ENCODE measurements around the gene CTSA.
"Not testable (repeated sequence)": the region's sequence is repeated elsewhere in the genome, so short reads cannot be mapped to it uniquely, and the experiment has no call there.

CTSA gene

DNA sequence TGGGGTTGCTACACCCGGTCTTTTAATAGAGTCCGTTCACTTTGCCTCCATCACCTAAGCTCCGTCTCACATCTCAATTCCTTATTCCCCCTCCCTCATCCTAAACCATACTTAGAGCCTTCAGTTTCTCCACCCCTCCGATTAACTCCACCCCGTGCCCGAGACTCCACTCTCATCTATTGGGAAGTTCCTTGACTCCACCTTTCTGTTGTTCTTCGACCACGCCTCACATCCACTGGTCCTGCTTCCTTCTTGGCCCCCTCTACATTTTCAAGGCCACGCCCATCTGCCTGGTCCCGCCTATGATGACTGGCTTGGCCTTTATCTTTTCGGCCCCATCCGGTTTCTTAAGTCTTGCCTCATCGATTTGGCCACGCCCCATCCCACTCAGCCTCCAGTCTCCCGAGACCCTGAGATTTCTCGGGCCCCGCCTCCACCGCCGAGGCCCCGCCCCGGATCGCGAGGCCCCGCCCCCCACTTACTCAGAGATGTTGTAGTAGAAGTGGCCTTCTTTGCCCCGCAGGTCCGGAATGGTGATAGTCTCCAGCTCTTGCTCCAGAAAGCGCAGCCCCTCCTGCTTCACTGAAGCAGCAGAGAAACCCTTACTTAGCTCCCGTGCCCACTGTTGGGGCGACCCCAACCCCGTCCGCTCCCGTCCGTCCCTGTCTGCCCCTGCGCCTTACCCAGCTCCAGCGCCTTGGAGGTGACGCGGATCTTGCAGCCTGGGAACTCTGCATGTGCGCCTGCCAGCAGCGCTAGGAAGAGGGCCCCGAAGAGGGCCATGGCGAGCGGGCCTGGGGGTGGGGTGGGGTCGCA, 19.7 kb downstream of the CTSA start:
- DNase-seq = peak; percentile 100
- in situ Hi-C loops (cut with MboI; ENCODE audit: low pct_unique_long_range_greater_than_20kb, low sequenced_read_pairs) = no loop called here

DNA sequence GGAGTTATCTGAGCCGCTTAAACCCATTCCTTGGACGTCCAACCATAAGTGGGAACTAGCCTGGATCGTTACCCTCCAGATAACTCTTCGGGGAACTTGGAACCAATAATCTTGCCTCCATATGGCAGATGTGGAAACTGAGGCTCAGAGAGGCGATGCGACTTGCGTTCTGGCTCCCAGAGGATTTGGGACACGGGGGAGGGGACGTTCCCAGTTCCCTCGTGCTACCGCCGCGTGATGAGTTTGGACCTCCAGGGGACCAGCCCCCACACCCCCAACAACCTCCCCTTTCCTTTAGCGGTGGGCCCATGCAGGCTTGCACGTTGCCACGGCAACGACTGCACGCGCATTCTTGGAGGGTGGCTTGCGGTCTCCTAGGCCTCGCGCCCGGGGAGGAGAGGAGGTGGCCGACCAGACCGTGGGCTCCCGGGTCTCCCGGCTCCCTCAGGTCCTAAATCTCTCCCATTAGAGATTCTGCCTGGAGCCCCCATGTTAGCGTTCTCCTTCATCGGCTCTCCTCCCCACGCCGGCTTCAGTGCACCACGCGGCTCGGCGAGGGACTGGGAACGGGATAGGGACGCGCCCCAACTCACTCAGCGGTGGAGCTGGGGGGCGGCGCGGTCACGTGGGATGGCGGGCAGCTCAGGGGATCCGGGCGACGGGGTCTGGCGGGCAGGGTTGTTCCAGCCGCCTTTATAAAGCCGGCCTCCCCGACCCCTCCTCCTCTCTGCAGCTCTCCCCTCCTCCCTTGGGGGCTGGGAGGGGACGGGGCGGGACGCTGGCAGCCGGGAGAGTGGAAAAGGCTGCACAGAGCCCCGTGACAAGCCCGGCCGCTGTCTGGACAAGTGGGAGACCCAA, 20.6 kb downstream of the CTSA start, which contains the start of gene PLTP:
Gene PLTP, minus strand, starts transcription at position 670 of the 858 bp plus-strand sequence. CDS start 703 bp downstream, outside the sequence.
- DNase-seq = peak; percentile 80
- in situ Hi-C loops (cut with MboI; ENCODE audit: low pct_unique_long_range_greater_than_20kb, low sequenced_read_pairs) = no loop called here

DNA sequence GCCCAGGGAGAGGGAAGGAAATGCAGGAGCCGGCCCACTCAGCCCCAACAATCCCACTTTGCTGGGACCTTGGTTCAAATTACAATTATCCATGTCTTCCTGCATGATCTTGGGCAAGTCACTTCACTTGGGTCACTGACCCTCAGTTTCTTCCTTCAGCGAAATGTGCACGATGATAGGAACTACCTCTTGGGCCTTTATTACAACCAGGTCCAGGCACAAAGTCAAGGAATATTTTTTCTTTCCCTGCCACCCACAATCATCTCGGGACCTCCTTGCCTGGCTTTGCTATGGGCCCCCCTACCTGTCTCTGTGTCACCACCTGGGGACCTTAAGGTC, 21.2 kb downstream of the CTSA start:
- DNase-seq = no peak
- in situ Hi-C loops (cut with MboI; ENCODE audit: low pct_unique_long_range_greater_than_20kb, low sequenced_read_pairs) = no loop called here

DNA sequence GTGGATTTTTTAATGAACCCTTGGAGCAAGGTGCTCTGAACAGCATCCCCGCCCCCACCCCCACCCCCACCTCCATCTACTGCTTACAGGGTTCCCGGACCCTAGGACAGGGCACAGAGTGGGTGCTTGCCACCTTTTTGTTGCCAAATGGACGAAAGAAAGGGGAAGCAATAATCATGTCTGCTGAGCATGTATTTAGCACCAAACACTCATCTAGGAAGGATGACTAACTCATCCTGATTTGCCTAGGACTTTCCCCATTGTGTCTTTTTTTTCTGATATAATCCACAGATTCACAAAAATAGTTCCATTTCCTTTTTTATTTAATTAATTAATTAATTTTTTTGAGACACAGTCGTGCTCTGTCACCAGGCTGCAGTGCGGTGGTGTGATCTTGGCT, 22.0 kb downstream of the CTSA start:
- no peak for DNase-seq
- in situ Hi-C loops (cut with MboI; ENCODE audit: low pct_unique_long_range_greater_than_20kb, low sequenced_read_pairs) = no loop called here

DNA sequence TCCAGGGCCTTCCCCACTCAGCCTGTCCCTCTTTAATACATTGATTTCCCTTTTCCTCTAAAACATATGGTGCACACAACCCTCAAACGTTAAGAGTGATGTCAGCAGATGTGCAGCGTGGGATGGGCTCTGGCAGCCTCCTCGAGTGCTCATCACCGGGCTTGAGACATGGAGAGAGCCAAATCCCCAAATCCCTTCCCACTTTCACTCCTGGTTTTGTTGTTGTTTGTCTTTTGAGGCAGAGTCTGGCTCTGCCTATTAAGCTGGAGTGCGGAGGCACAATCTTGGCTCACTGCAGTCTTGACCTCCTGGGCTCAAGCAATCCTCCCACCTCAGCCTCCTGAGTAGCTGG, 26.6 kb downstream of the CTSA start:
- in situ Hi-C loops (cut with MboI; ENCODE audit: low pct_unique_long_range_greater_than_20kb, low sequenced_read_pairs) = no loop called here
- no peak for DNase-seq

DNA sequence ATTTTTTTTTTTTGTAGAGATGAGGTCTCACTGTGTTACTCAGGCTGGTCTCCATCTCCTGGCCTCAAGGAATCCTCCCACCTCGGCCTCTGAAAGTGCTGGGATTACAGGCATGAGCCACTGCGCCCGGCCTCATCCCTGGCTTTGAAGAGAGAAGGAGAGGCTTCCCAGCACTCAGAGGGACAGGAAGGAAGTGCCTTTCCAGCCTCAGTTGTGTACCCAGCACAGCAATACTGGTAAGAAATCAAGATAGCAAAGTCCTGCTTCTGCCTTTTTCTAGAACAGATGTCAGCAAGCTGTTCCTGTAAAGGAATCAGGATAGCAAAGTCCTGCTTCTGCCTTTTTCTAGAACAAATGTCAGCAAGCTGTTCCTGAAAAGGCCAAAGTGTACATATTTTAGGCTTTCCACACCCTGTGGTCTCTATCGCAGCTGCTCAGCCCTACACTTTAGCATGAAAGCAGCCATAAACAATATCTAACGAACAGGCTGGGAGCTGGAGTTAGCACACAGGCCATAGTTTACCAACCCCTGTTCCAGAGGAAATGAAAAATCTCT, 27.1 kb downstream of the CTSA start:
- in situ Hi-C loops (cut with MboI; ENCODE audit: low pct_unique_long_range_greater_than_20kb, low sequenced_read_pairs) = no loop called here

DNA sequence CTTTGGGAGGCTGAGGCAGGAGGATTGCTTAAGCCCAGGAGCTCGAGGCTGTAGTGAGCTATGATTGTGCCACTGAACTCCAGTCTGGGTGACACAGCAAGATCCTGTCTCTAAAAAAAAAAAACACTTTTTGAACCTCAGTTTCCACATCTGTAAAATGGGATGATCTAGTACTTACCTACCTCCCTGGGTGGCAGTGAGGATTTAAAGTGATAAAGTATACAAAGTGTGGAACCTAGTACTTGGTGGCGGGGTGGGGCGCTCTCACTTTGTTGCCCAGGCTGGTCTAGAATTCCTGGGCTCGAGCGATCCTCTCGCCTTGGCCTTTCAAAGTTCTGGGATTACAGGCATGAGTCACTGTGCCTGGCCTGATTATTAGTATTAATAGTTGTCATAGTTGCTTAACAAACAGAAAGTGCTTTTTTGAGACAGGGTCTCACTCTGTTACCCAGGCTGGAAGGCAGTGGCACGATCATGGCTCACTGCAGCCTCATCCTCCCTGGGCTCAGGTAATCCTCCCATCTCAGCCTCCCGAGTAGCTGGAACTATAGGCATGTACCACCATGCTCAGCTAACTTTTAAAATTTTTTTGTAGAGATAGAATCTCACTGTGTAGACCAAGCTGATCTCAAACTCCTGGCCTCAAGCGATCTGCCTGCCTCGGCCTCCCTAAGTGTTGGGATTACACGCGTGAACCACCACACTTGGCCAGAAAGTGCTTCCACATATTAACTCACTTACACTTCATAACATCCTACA, 27.8 kb downstream of the CTSA start:
- no peak for DNase-seq
- in situ Hi-C loops (cut with MboI; ENCODE audit: low pct_unique_long_range_greater_than_20kb, low sequenced_read_pairs) = no loop called here

More for the DNA sequence above, 27.1 kb downstream of the CTSA start:
- DNase-seq = no peak

DNA sequence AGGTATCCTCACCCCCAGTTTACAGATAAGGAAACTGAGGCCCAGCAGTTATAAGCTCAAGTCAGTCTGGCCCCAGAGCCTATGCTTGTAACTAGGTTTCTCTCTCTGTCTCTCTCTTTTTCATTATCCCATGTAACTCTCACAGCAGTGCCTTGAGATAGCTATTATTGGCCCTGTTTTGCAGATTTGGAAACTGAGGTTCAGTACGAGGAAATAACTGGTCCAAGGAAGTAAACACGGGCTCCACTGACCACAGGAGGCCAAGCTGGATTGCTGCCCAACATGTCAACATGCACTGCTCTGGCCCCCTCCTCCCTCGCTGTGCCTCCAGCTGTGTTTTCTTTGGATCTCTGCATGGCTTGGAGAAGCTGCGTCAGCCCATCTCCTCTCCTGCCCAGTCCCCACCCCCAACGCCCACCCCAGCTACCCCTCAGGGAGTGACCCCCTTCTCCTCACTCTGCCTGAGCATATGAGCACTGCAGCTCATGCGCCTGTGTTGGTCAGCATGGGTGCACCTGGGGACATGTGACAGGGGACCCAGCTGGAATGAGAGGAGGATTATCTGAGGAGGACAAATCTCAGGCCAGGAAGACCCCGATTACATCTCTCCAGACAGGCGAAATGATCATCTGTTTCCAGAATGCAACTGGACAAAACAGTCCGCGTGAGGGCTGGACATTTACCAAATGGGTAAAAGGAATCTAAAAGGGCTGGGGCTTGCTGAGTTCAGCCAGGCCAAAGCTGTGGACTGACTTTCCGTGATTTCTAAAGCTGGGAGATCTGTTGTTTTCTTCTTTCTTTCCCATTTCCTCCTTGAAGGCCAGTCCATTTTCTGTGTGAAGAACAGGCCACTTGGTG, 28.6 kb downstream of the CTSA start:
- no peak for DNase-seq
- in situ Hi-C loops (cut with MboI; ENCODE audit: low pct_unique_long_range_greater_than_20kb, low sequenced_read_pairs) = no loop called here

DNA sequence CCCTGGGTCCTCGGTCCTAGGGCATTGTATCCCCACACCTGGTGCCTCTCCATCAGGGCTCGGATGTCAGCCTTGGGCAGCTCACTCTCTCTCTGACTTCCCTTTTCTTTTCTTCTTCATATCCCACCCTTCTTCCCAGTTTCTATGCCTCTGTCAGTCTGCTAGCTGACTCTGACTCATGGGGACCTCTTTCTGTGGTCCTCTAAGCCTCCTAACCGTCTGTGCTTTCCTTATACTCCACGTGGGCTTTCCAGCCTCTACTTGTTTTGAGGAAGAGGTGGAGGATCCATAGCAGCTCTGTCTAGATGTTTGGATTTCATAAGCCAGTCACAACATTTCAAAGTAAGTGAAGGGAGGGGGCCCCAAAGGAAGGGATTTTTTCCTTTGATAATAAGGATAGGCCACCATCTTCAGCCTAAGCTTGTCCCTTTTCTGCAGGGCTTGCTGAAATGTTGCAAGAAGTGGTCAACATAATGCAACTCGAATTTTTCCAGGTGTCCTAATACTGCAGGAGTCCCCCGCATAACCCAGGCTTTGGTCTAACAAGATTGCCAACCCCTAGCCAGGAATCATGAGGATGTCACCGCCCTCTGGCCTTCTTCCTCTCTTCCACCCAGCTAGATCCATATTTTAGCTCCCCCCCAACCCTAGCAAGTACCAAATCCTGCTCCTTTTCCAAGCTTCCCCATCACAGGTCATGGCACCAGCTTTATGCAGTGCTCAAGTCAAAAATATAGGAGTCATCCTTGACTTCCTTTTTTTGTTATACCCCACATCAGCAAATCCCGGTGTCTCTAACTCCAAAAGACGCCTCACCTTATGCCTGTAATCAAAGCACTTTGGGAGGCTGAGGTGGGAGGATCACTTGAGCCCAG, 29.6 kb downstream of the CTSA start:
- DNase-seq = no peak
- in situ Hi-C loops (cut with MboI; ENCODE audit: low pct_unique_long_range_greater_than_20kb, low sequenced_read_pairs) = no loop called here

DNA sequence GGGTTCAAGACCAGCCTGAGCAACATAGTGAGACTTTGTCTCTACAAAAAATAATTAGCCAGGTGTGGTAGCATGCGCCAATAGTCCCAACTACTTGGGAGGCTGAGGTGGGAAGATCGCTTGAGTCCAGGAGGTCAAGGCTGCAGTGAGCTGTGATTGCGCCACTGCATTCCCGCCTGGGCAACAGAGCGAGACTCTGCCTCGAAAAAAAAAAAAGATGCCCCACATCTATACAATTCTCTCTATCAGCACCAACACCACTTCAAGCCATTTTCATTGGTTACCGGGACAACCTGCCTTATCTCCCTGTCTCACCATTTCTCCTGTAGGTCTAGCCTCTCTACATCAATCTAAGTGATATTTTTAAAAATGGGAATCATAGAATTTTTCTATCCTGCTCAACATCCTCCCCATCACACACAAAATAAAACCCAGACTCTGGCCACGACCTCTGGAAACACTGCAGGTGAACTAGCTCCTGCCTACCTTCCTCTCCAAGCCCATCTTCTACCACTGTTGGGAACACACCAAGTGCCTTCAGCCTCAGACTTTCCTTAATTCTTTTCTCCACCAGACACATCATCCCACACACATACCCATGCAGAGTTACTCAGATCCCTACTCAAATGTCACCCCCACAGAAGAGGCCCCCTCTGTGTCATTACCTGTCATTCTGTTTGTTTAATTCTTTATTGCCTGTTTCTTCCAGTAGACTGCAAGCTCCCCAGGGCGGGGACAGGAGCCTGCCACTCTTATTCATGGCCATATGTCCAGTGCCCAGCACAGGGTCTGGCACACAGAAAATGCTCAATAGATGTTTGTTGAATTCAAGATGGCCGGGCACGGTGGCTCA, 30.4 kb downstream of the CTSA start:
- DNase-seq = no peak
- in situ Hi-C loops (cut with MboI; ENCODE audit: low pct_unique_long_range_greater_than_20kb, low sequenced_read_pairs) = no loop called here

DNA sequence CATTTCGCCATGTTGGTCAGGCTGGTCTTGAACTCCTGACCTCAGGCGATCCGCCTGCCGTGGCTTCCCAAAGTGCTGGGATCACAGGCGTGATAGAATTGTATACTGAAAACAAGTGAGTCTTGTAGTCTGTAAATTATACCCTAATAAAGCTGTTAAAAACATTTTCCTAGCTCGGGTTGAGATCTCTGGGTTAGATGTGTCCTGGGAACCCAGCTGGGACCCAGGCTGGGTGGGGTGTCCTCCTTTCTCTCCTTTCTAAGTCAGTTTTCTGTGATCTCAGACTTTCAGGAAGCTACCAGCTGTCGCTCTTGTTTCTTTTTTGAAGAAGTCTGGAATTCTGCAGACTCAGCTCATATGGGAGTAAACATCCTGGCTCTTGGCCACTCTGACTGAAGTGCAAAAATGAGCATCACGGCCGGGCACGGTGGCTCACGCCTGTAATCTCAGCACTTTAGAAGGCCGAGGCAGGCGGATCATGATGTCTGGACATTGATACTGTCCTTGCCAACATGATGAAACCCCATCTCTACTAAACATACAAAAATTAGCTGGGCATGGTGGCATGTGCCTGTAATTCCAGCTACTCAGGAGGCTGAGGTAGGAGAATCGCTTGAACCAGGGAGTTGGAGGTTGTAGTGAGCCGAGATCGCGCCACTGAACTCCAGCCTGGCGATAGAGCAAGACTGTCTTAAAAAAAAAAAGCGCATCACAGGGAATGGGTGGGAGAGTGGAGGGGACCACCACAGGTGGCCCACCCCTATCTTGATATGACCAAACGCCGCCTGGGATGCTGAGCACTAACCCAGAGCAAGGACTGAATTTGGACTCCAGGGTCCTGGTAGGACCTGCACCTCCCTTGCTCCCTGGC, 33.5 kb downstream of the CTSA start:
- in situ Hi-C loops (cut with MboI; ENCODE audit: low pct_unique_long_range_greater_than_20kb, low sequenced_read_pairs) = no loop called here
- DNase-seq = no peak

DNA sequence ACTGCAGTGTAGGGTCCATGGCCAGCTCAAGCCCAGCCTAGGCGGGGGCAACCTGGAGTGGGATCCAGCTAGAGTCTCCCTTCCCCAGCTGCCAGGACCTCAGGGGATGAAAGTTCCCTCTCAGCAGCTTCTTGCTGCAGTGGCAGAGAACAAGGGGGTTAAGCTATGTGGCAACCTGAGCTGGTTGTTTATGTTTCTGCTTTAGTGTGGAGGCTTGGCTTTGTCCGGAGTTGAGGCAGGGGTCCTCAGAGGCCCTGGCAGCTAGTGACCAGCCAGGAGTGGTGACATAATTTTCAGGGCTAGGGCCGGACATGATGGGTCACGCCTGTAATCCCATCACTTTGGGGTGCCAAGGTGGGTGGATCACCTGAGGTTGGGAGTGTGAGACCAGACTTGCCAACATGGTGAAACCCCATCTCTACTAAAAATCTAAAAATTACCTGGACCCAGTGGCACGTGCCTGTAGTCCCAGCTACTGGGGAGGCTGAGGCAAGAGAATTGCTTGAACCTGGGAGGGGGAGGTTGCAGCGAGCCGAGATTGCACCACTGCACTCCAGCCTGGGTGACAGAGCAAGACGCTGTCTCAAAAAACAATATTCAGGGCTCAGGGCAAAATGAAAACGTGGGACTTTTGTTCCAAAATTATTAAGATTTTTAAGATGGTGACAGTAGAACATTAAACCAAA, 34.8 kb downstream of the CTSA start:
- no peak for DNase-seq
- in situ Hi-C loops (cut with MboI; ENCODE audit: low pct_unique_long_range_greater_than_20kb, low sequenced_read_pairs) = no loop called here

DNA sequence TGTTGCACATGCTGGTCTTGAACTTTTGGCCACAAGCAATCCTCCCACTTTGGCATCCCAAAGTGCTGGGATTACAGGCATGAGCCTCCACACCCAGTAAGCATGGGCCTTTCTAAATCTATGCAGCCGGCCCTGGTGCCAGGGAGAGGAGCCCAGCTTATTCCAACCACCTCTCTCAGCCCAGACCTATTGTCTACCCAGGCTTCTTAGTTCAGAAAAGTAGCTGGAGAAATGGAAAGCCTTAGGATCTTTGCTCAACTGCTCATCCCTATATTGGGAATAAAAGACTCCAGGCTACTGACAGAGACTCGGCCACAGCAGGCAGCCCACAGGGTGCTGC, 35.6 kb downstream of the CTSA start:
- in situ Hi-C loops (cut with MboI; ENCODE audit: low pct_unique_long_range_greater_than_20kb, low sequenced_read_pairs) = no loop called here
- DNase-seq = no peak

DNA sequence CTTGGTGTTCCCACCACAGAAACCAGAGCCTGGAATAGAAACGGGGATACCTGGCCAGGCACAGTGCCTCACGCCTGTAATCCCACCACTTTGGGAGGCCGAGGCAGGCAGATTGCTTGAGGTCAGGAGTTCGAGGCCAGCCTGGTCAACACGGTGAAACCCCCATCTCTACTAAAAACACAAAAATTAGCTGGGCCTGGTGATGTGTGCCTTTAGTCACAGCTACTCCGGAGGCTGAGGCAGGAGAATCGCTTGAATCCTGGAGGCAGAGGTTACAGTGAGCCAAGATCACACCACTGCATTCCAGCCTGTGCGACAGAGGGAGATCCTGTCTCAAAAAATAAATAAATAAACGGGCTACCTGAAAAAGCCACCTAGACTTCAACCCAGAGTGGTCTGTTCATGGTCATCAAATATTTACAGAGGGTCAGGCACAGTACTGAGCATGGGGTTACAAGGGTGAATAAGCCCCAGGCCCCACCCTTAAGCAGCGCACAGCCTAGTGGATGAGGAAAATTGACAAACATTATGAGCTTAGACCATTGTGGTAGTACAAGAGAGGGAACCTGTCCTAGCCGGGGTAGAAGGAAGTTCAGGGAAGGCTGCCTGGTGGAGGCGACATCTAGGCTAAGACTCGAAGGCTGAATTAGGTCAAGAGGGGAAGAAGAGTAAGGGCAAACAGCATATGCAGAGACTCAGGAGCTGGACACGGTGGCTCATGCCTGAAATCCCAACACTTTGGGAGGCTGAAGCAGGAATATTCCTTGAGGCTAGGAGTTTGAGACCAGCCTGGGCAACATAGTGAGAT, 36.1 kb downstream of the CTSA start:
- in situ Hi-C loops (cut with MboI; ENCODE audit: low pct_unique_long_range_greater_than_20kb, low sequenced_read_pairs) = no loop called here
- no peak for DNase-seq

DNA sequence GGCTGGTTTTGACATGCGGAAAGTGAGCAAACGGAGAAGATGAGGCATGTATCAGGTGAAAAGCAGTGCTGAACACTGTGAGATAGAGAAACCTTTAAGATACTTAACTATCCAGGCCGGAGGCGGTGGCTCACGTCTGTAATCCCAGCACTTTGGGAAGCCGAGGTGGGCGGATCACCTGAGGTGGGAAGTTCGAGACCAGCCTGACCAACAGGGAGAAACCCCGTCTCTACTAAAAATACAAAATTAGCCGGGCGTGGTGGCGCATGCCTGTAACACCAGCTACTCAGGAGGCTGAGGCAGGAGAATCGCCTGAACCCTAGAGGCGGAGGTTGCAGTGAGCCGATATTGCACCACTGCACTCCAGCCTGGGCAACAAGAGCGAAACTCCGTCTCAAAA, 40.5 kb downstream of the CTSA start:
- DNase-seq; in situ Hi-C loops (cut with MboI; ENCODE audit: low pct_unique_long_range_greater_than_20kb, low sequenced_read_pairs): not testable (repeated sequence)

All from KBM-7 (cell line).